KBM-7 (cell line): Measurements from ENCODE around the gene DRG2.

ENCODE experiments used
- DNase-seq: peaks from one replicate; pipeline ENCODE4 v3.0.0-alpha.2; 2015
- in situ Hi-C: fragments of 300-500 bp; cut with MboI; formaldehyde crosslinking; loops from 2 replicates; pipeline ENCODE4 v1.14.3; 2020; ENCODE audit warnings: low sequenced_read_pairs, low pct_unique_long_range_greater_than_20kb, mixed read lengths

The DRG2 gene

GRCh38 chr17:18070861-18071340 is 16.8 kb upstream of the DRG2 start:
- in situ Hi-C loops, result no loop called here
- peak; percentile 81 for DNase-seq

- DNase-seq, result no peak
- in situ Hi-C loops, result no loop called here
Observed at GRCh38 chr17:18071751-18072150, 16.0 kb upstream of the DRG2 start.

- in situ Hi-C loops, result no loop called here
- DNase-seq, result no peak
Observed at GRCh38 chr17:18074566-18075272, 13.0 kb upstream of the DRG2 start.

GRCh38 chr17:18076936-18077335 is 10.8 kb upstream of the DRG2 start:
- in situ Hi-C loops, result no loop called here
- no peak for DNase-seq

GRCh38 chr17:18079543-18079942 is 8.2 kb upstream of the DRG2 start:
- in situ Hi-C loops, result no loop called here
- no peak for DNase-seq

- in situ Hi-C loops, result no loop called here
- no peak for DNase-seq
Observed at GRCh38 chr17:18084256-18084655, 3.5 kb upstream of the DRG2 start.

GRCh38 chr17:18089613-18090012 is 1.9 kb downstream of the DRG2 start:
- in situ Hi-C loops, result no loop called here
- DNase-seq, result no peak

GRCh38 chr17:18093616-18094408 is 6.1 kb downstream of the DRG2 start:
- peak; percentile 52 for DNase-seq
- in situ Hi-C loops, result no loop called here

GRCh38 chr17:18094409-18094807 is 6.7 kb downstream of the DRG2 start:
- in situ Hi-C loops, result no loop called here
- no peak for DNase-seq

GRCh38 chr17:18099516-18099915 is 11.8 kb downstream of the DRG2 start:
- no peak for DNase-seq
- in situ Hi-C loops, result no loop called here

- in situ Hi-C loops, result no loop called here
Observed at GRCh38 chr17:18100616-18101015, 12.9 kb downstream of the DRG2 start.

GRCh38 chr17:18101828-18102227 is 14.1 kb downstream of the DRG2 start:
- no peak for DNase-seq
- in situ Hi-C loops, result no loop called here

More at GRCh38 chr17:18100616-18101015, 12.9 kb downstream of the DRG2 start:
- DNase-seq, result no peak

- peak; percentile 76 for DNase-seq
- in situ Hi-C loops, result no loop called here
Observed at GRCh38 chr17:18102640-18103039, 14.9 kb downstream of the DRG2 start.

- in situ Hi-C loops, result no loop called here
- DNase-seq, result no peak
Observed at GRCh38 chr17:18105027-18105426, 17.3 kb downstream of the DRG2 start.

GRCh38 chr17:18105595-18105994 is 17.8 kb downstream of the DRG2 start:
- in situ Hi-C loops, result no loop called here
- no peak for DNase-seq

- in situ Hi-C loops, result no loop called here
- no peak for DNase-seq
Observed at GRCh38 chr17:18106211-18106610, 18.5 kb downstream of the DRG2 start.

- in situ Hi-C loops, result no loop called here
- DNase-seq, result no peak
Observed at GRCh38 chr17:18107061-18107790, 19.5 kb downstream of the DRG2 start.

GRCh38 chr17:18107971-18108370 is 20.2 kb downstream of the DRG2 start:
- in situ Hi-C loops, result no loop called here

GRCh38 chr17:18108401-18109312 is 20.9 kb downstream of the DRG2 start, which contains the start of gene MYO15A:
Gene MYO15A, plus strand, starts transcription at chr17:18108756. Its CDS starts 10,045 bp downstream, at chr17:18118801.
- in situ Hi-C loops, result no loop called here

More at GRCh38 chr17:18107971-18108370, 20.2 kb downstream of the DRG2 start:
- DNase-seq, result no peak

More at GRCh38 chr17:18108401-18109312, 20.9 kb downstream of the DRG2 start, which contains the start of gene MYO15A:
- no peak for DNase-seq
